HG03175 (cell line): ENCODE results near the gene LPAR1.
"Not testable (repeated sequence)": the region's sequence is repeated elsewhere in the genome, so short reads cannot be mapped to it uniquely, and the experiment has no call there.

Source experiments
- ATAC-seq: cut with Tn5 transposase; IDR thresholded peaks from one replicate; pipeline ENCODE4 v1.9.1; 2021; ENCODE audit warnings: mild to moderate bottlenecking, moderate library complexity; ENCODE audit not compliant: unreplicated experiment

Gene LPAR1

DNA sequence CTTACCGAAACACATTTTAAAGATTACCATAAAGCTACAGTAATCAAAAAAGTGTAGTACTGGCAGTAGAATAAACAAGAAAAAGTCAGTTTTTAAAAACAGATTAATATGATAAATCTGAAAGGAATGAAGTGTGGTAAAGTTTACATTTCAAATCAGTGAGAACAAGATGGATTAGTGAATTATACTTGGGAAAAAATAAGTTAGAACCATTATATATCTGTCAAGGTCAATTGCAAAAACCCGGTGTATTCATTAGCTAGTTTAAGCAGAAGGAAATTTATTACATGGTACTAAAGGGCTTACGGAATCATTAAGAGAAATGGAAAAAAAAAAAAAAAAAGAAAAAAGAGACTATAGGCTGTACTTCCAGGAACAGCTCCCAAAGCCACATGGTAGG is 205.3 kb downstream of the LPAR1 start:
- no peak for ATAC-seq

DNA sequence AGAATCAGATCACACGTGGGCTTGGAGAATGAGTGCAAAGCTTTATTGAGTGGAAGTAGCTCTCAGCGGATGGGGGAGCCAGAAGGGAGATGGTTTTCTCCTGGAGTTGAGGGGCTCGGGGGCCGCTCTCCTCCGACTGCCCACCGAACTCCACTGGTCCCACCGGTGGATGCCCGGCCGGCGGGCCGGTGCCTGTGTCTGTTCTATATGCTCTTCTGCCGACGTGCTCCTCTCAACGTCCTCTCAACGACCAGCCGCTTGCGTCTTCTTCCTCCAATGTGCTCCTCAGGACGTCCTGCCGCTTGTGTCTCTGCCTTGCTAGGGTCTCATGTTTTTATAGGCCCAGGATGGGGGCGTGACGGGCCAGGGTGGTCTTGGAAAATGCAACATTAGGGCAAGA is 207.8 kb downstream of the LPAR1 start:
- no peak for ATAC-seq

DNA sequence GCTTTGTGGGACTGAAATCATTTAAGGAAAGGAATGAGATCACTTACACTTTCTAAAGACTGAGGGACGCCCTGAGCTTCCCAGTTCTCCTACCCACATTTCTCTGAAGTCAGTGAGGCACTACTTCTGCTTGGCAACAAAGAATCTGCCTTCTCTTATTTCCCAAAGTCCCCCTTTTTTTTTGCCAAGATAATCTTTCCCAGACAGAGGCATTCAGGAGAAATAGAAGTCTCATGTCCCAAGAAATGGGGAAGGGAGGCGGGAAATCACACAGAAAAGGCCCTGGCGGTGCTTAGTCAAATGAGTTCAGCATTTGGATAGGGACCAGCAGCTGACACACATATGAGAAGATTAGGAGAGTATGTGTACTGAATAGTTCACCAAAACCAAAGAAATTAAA is 210.0 kb downstream of the LPAR1 start:
- ATAC-seq = no peak

DNA sequence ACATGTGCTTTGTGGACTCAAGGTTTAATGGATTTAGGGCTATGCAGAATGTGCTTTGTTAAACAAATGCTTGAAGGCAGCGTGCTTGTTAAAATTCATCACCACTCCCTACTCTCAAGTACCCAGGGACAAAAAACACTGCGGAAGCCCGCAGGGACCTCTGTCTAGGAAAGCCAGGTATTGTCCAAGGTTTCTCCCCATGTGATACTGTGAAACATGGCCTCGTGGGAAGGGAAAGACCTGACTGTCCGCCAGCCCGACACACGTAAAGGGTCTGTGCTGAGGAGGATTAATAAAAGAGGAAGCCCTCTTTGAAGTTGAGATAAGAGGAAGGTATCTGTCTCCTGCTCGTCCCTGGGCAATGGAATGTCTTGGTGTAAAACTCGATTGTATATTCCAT is 211.9 kb downstream of the LPAR1 start:
- ATAC-seq = not testable (repeated sequence)

DNA sequence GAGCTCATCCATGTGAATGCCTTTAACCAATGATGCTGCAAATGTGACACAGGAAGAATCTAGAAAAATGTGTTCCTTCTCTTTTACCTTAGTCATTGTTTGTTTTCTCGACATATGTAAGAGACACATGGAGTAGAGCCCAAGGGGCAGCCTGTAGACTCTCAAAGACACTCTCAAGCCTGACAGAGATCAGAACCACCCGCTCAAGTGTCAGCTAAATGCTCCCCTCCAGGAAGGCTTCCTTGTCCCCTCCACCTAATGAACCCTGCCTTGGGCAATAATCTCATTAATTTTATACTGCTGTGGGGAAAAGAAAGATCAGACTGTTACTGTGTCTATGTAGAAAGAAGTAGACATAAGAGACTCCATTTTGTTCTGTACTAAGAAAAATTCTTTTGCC is 212.3 kb downstream of the LPAR1 start:
- no peak for ATAC-seq

DNA sequence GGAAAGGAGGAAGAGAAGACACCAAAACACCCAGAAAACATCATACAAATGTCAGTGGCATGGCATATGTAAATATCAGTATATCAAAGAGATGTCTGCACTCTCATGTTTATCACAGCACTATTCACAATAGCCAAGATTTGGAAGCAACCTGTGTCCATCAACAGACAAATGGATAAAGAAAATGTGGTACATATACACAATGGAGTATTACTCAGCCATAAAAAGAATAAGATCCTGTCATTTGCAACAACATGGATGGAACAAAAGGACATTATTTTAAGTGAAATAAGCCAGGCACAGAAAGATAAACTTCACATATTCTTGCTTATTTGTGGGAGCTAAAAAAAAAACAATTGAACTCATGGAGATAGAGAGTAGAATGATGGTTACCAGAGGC is 213.1 kb downstream of the LPAR1 start:
- not testable (repeated sequence) for ATAC-seq
